Endodermal cell (in vitro differentiated cells): ENCODE data around the gene HOXD4. TPM values are rescaled to one million over a fixed set of nuclear protein-coding genes. Genes with fewer than 3 reads are reported as not detected.

Experiments used
- DNase-seq: peaks from one replicate; pipeline ENCODE4 v3.0.0-alpha.2; 2017
- H3K27ac ChIP-seq: 2 replicates; pipeline ENCODE4 v1.5.1; 2013; ENCODE audit warnings: mild to moderate bottlenecking, low read depth, low read length, moderate library complexity
- H3K27me3 ChIP-seq: 2 replicates; pipeline ENCODE4 v1.6.1; 2013; ENCODE audit warnings: mild to moderate bottlenecking, low read length, moderate library complexity; ENCODE audit not compliant: insufficient read depth, control insufficient read depth, poor library complexity, severe bottlenecking
- H3K36me3 ChIP-seq: 2 replicates; pipeline ENCODE4 v1.7.0; 2013; ENCODE audit warnings: mild to moderate bottlenecking, low read length, moderate library complexity; ENCODE audit not compliant: control insufficient read depth, insufficient read depth
- H3K4me1 ChIP-seq: one replicate; pipeline ENCODE4 v1.7.0; 2013; ENCODE audit warnings: low read length; ENCODE audit not compliant: control insufficient read depth, insufficient read depth
- H3K4me3 ChIP-seq: 2 replicates; pipeline ENCODE4 v1.5.1; 2013; ENCODE audit warnings: mild to moderate bottlenecking, low read length, moderate library complexity
- H3K9ac ChIP-seq: 2 replicates; pipeline ENCODE4 v1.6.1; 2013; ENCODE audit warnings: mild to moderate bottlenecking, low read length, moderate library complexity; ENCODE audit not compliant: poor library complexity, severe bottlenecking; ENCODE audit errors: extremely low read depth
- H3K9me3 ChIP-seq: 2 replicates; pipeline ENCODE4 v1.6.1; 2013; ENCODE audit warnings: mild to moderate bottlenecking, low read length, moderate library complexity; ENCODE audit not compliant: control insufficient read depth
- H3K27ac Mint-ChIP-seq: 2 replicates; pipeline ENCODE4 v1.8.0; 2020; ENCODE audit warnings: mixed read lengths
- H3K27me3 Mint-ChIP-seq: 2 replicates; pipeline ENCODE4 v1.8.0; 2021; ENCODE audit warnings: mild to moderate bottlenecking, mixed read lengths; ENCODE audit not compliant: insufficient read depth
- H3K36me3 Mint-ChIP-seq: 2 replicates; pipeline ENCODE4 v1.8.0; 2020; ENCODE audit warnings: low read depth, mixed read lengths
- H3K4me1 Mint-ChIP-seq: 2 replicates; pipeline ENCODE4 v1.8.0; 2020; ENCODE audit warnings: mixed read lengths
- H3K4me3 Mint-ChIP-seq: 2 replicates; pipeline ENCODE4 v1.8.0; 2020; ENCODE audit warnings: mild to moderate bottlenecking, moderate library complexity, mixed read lengths
- H3K9me3 Mint-ChIP-seq: 2 replicates; pipeline ENCODE4 v1.8.0; 2020; ENCODE audit warnings: mild to moderate bottlenecking, mixed read lengths
- CTCF ChIP-seq: fragments of 200-600 bp; sonication (generic); conservative IDR thresholded peaks from 2 replicates; pipeline ENCODE4 v1.5.0; 2021; ENCODE audit warnings: antibody characterized with exemption, mild to moderate bottlenecking
- WGBS, 2 experiments: methylation state at CpG; one replicate each; pipeline versions ENCODE4 v1.1.5 to v1.1.7; 2013; ENCODE audit warnings: missing lambda C conversion rate in 2 of 2, mixed read lengths in 1 of 2; ENCODE audit not compliant: insufficient coverage in 1 of 2, insufficient read length in 1 of 2; 5-methylcytosine and 5-hydroxymethylcytosine counted together
- total RNA-seq, 2 donors: library from RNA; stranded (reverse); fragmentation: NEBNext Ultra II Directional in 1 of 2; extraction: Animal tissue kit (Norgen Biotek cat#: 25700) in 1 of 2; gene quantifications; 2 replicates in 1 of 2; 3 replicates in 1 of 2; pipeline ENCODE4 v1.2.1, GENCODE V29; 2021

The HOXD4 gene
- total RNA-seq, 2 donors from 2014 or later: not detected

- H3K4me3 ChIP-seq: no peak overlapping the region
- WGBS, 2 experiments: 0 to 38% methylated on average over 1 to 3 of the region's 4 CpGs
Measured at GRCh38 chr2:176145085-176145969, 6.0 kb upstream of the HOXD4 start.

GRCh38 chr2:176146101-176146500 lies 5.2 kb upstream of the HOXD4 start:
- H3K27ac Mint-ChIP-seq: no peak overlapping the region
- no peak for DNase-seq
- H3K4me1 Mint-ChIP-seq: peaks cover 8% of the 10 kb centered on the region
- no peak for TF ChIP-seq CTCF
- H3K27ac ChIP-seq: no peak overlapping the region
- no peaks in the 10 kb centered on the region for H3K9me3 ChIP-seq
- H3K4me3 Mint-ChIP-seq: no peak overlapping the region
- no peak overlapping the region for H3K9ac ChIP-seq
- peaks cover 100% of the 10 kb centered on the region for H3K27me3 ChIP-seq
- H3K9me3 Mint-ChIP-seq: no peaks in the 10 kb centered on the region
- H3K4me1 ChIP-seq: no peaks in the 10 kb centered on the region
- H3K36me3 ChIP-seq: no peaks in the 10 kb centered on the region
- WGBS, 2 experiments: 52 to 56% methylated on average over 2 to 6 of the region's 6 CpGs
- H3K4me3 ChIP-seq: no peak overlapping the region
- no peaks in the 10 kb centered on the region for H3K36me3 Mint-ChIP-seq
- H3K27me3 Mint-ChIP-seq: peaks cover 100% of the 10 kb centered on the region

More at GRCh38 chr2:176145085-176145969, 6.0 kb upstream of the HOXD4 start:
- no peaks in the 10 kb centered on the region for H3K9me3 ChIP-seq
- H3K27ac ChIP-seq: no peak overlapping the region
- Mint-ChIP-seq H3K36me3 (no peaks in the 10 kb centered on the region), H3K4me3 (no peak overlapping the region), H3K27ac (no peak overlapping the region), H3K4me1 (peaks cover 8% of the 10 kb centered on the region), H3K9me3 (no peaks in the 10 kb centered on the region), H3K27me3 (peaks cover 98% of the 10 kb centered on the region)
- H3K4me1 ChIP-seq: no peaks in the 10 kb centered on the region
- TF ChIP-seq CTCF: no peak
- DNase-seq: no peak
- H3K27me3 ChIP-seq: peaks cover 98% of the 10 kb centered on the region
- no peak overlapping the region for H3K9ac ChIP-seq
- H3K36me3 ChIP-seq: no peaks in the 10 kb centered on the region

- Mint-ChIP-seq H3K9me3 (no peaks in the 10 kb centered on the region), H3K27ac (no peak overlapping the region), H3K4me3 (no peak overlapping the region), H3K27me3 (peaks cover 100% of the 10 kb centered on the region), H3K36me3 (no peaks in the 10 kb centered on the region), H3K4me1 (peaks cover 8% of the 10 kb centered on the region)
- Histone ChIP-seq H3K4me1 (no peaks in the 10 kb centered on the region), H3K27ac (no peak overlapping the region), H3K4me3 (no peak overlapping the region), H3K27me3 (peaks cover 100% of the 10 kb centered on the region), H3K36me3 (no peaks in the 10 kb centered on the region), H3K9ac (no peak overlapping the region), H3K9me3 (no peaks in the 10 kb centered on the region)
- TF ChIP-seq CTCF: no peak
- DNase-seq: no peak
Measured at GRCh38 chr2:176146645-176147044, 4.7 kb upstream of the HOXD4 start.
